ENCODE data around the gene PACSIN2. TPM values are rescaled to one million over a fixed set of nuclear protein-coding genes. Genes with fewer than 3 reads are reported as not detected.

Gene PACSIN2
- total and polyA plus RNA-seq, 2 of the 13 experiments (the other 11 are each of a cell fraction or from before 2014, with no cell fraction given): 54.1 to 68.8 TPM

- no peak for TF ChIP-seq ZNF670 (CRISPR knock-in tag; IDR thresholded peaks at IDR 0.05; ENCODE audit: borderline replicate concordance)
- no peak for TF ChIP-seq ZSCAN5A (CRISPR knock-in tag; IDR thresholded peaks at IDR 0.05; ENCODE audit: borderline replicate concordance)
- TF ChIP-seq UBTF (CRISPR knock-in tag; IDR thresholded peaks at IDR 0.05): peak; percentile 25; the same call in 1 of the 2 replicates
- no peak for TF ChIP-seq NRL (CRISPR knock-in tag; IDR thresholded peaks at IDR 0.05; ENCODE audit: borderline replicate concordance)
- no peak for TF ChIP-seq SKI (IDR thresholded peaks at IDR 0.05; ENCODE audit: partially characterized antibody)
- no peak for TF ChIP-seq ZNF30 (CRISPR knock-in tag; IDR thresholded peaks at IDR 0.05)
- TF ChIP-seq TBP (CRISPR knock-in tag; IDR thresholded peaks at IDR 0.05): no peak
- no peak for TF ChIP-seq ZNF256 (CRISPR knock-in tag; conservative IDR thresholded peaks at IDR 0.05)
- no peak for TF ChIP-seq ZNF124 (CRISPR knock-in tag; IDR thresholded peaks at IDR 0.05)
- no peak for TF ChIP-seq AKAP8 (CRISPR knock-in tag; IDR thresholded peaks at IDR 0.05)
- TF ChIP-seq ZNF501 (CRISPR knock-in tag; IDR thresholded peaks at IDR 0.05): 0 out of 2 replicates have a peak, but pooled peaks have one; percentile 28
- no peak for TF ChIP-seq NR0B2 (CRISPR knock-in tag; IDR thresholded peaks at IDR 0.05)
- no peak for TF ChIP-seq ZNF20 (CRISPR knock-in tag; IDR thresholded peaks at IDR 0.05)
- 0 out of 2 replicates have a peak, but pooled peaks have one; percentile 48 for TF ChIP-seq POGK (CRISPR knock-in tag; conservative IDR thresholded peaks at IDR 0.05)
- no peak for TF ChIP-seq MIXL1 (CRISPR knock-in tag; IDR thresholded peaks at IDR 0.05)
- TF ChIP-seq ATF5 (CRISPR knock-in tag; IDR thresholded peaks at IDR 0.05; ENCODE audit: low read depth): no peak
- TF ChIP-seq ZNF513 (CRISPR knock-in tag; conservative IDR thresholded peaks at IDR 0.05): no peak
- TF ChIP-seq E2F1 (CRISPR knock-in tag; IDR thresholded peaks at IDR 0.05): no peak
Observed at GRCh38 chr22:43013355-43014315, 1.3 kb downstream of the PACSIN2 start (continued).
